OCI-LY3 (cell line): ENCODE measurements around the gene TMCC3.
"Not testable (repeated sequence)": the region's sequence is repeated elsewhere in the genome, so short reads cannot be mapped to it uniquely, and the experiment has no call there.

Experiments
- H2AFZ ChIP-seq: fragments of 200-600, 300-600 bp; shearing (Covaris generic); 2 replicates; pipeline ENCODE4 v1.6.0; 2014; ENCODE audit warnings: antibody characterized with exemption, low read depth, low read length
- H3K27ac ChIP-seq: fragments of 200-600, 300-600 bp; sonication (generic); 2 replicates; pipeline ENCODE4 v1.5.1; 2014; ENCODE audit warnings: mild to moderate bottlenecking, low read length, moderate library complexity, mixed read lengths
- H3K27me3 ChIP-seq: fragments of 200-600, 300-600 bp; sonication (generic); 2 replicates; pipeline ENCODE4 v1.6.1; 2014; ENCODE audit warnings: low read depth, low read length, mixed read lengths
- H3K36me3 ChIP-seq: fragments of 200-600, 300-600 bp; sonication (generic); replicated peaks from 2 replicates; pipeline ENCODE3; 2014; ENCODE audit warnings: low read depth, low read length, mixed read lengths
- H3K4me1 ChIP-seq: fragments of 300-600, 200-600 bp; sonication (generic); 2 replicates; pipeline ENCODE4 v1.6.1; 2014; ENCODE audit warnings: low read length, mixed read lengths
- H3K4me2 ChIP-seq: fragments of 200-600, 300-600 bp; sonication (generic); 2 replicates; pipeline ENCODE4 v1.6.1; 2014; ENCODE audit warnings: low read length, mixed read lengths
- H3K4me3 ChIP-seq: fragments of 300-600, 200-600 bp; sonication (generic); 2 replicates; pipeline ENCODE4 v1.5.1; 2014; ENCODE audit warnings: antibody characterized with exemption, mild to moderate bottlenecking, low read length, moderate library complexity
- H3K79me2 ChIP-seq: fragments of 300-600, 200-600 bp; shearing (Covaris generic); 2 replicates; pipeline ENCODE4 v1.6.1; 2014; ENCODE audit warnings: mild to moderate bottlenecking, low read length, mixed read lengths
- H3K9ac ChIP-seq: fragments of 300-600, 200-600 bp; shearing (Covaris generic); 2 replicates; pipeline ENCODE4 v1.6.0; 2014; ENCODE audit warnings: mild to moderate bottlenecking, low read length, moderate library complexity
- H3K9me3 ChIP-seq: fragments of 200-600, 300-600 bp; shearing (Covaris generic); 2 replicates; pipeline ENCODE4 v1.6.1; 2014; ENCODE audit warnings: low read length, mixed read lengths; ENCODE audit not compliant: insufficient read depth
- H4K20me1 ChIP-seq: fragments of 200-600, 300-600 bp; sonication (generic); 2 replicates; pipeline ENCODE4 v1.6.1; 2016; ENCODE audit warnings: low read length, mixed read lengths; ENCODE audit not compliant: insufficient read depth
- EZH2phosphoT487 ChIP-seq: fragments of 200-600 bp; shearing (Covaris generic); IDR thresholded peaks from 2 replicates; pipeline ENCODE4 v1.6.1; 2018; ENCODE audit warnings: antibody characterized with exemption, mixed run types, low read depth
- TF ChIP-seq, protein P1 (sequence below): fragments of 200-600, 300-600 bp; sonication (generic); IDR thresholded peaks from 2 replicates; pipeline ENCODE4 v1.5.1; 2014; ENCODE audit warnings: antibody characterized with exemption, low read length, low read depth

TMCC3 gene

DNA sequence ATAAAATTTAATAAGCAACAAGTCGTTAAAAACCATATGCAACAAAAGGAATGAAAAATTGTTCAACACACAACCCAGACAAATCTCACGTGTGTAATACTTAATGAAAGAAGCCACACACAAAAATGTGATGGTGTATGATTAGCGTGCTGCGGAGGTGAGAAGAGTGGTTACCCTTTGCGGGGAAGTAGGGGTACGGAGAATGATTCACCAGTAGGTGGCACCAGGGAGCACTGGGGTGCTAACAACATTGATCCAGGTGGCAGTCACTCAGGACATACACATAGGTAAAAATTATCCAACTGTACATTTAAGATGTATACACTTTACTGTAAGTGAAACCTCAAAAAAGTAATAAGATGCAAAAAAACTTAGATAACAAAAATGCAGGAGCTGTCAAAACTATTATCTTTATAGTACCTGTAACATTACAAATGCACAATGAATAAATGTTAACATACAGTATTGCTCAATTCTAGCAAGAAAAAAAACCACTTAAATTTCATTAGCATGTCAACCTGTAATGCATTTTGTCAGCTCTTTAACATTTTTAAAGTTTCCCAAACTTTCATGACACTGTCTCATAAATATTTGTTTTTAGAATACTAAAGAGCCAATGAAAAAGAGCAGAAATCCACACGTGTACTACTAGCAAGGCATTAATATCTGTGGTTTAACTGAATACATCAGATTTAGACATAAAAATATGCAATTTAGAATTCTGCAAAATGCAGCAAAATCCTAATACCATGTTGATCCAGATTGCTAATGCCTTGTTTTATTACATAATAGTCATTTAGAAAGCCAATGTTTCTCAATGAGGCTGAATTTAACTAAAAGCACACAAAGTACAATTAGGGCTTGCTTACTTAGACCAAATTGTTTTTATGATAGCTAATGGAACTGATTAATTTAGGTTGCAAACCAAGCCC is 46.7 kb downstream of the TMCC3 start:
- Histone ChIP-seq H3K4me1 (peaks cover 3% of the 10 kb centered on the region), H3K4me2 (peak overlapping the region; percentile 35; the same call in 1 of the 2 replicates), H3K9me3 (no peaks in the 10 kb centered on the region), H3K27me3 (no peaks in the 10 kb centered on the region), H4K20me1 (no peaks in the 10 kb centered on the region), H3K4me3 (no peak overlapping the region), H2AFZ (no peak overlapping the region), H3K79me2 (no peaks in the 10 kb centered on the region), H3K9ac (no peak overlapping the region), H3K27ac (no peak overlapping the region), H3K36me3 (no peaks in the 10 kb centered on the region)
- TF ChIP-seq EZH2phosphoT487 = no peak
- TF ChIP-seq, protein P1, sequence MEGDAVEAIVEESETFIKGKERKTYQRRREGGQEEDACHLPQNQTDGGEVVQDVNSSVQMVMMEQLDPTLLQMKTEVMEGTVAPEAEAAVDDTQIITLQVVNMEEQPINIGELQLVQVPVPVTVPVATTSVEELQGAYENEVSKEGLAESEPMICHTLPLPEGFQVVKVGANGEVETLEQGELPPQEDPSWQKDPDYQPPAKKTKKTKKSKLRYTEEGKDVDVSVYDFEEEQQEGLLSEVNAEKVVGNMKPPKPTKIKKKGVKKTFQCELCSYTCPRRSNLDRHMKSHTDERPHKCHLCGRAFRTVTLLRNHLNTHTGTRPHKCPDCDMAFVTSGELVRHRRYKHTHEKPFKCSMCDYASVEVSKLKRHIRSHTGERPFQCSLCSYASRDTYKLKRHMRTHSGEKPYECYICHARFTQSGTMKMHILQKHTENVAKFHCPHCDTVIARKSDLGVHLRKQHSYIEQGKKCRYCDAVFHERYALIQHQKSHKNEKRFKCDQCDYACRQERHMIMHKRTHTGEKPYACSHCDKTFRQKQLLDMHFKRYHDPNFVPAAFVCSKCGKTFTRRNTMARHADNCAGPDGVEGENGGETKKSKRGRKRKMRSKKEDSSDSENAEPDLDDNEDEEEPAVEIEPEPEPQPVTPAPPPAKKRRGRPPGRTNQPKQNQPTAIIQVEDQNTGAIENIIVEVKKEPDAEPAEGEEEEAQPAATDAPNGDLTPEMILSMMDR = peak; percentile 93

DNA sequence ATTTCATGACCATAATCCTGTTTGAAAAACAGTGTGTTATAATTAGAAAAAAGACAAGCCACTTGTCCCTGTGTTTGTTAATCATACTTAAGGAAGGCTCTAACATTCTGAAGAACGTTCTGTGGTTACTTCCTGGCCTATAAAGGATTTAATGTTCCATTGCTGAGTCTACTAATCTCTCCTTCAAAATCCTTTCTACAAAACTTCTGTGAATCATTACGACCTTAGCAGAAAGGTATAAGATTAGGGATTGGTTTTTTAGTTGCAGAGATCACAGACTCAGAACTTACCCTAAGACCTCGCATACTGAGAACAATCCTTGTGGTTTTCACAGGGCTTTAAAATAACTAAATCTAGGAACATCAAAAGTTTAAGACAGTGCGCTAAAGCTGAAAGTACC is 48.3 kb downstream of the TMCC3 start:
- H4K20me1 ChIP-seq = no peaks in the 10 kb centered on the region
- no peak overlapping the region for H3K27ac ChIP-seq
- H3K4me2 ChIP-seq = no peak overlapping the region
- no peaks in the 10 kb centered on the region for H3K9me3 ChIP-seq
- no peak overlapping the region for H2AFZ ChIP-seq
- peaks cover 3% of the 10 kb centered on the region for H3K4me1 ChIP-seq
- no peaks in the 10 kb centered on the region for H3K36me3 ChIP-seq
- H3K9ac ChIP-seq = no peak overlapping the region
- no peaks in the 10 kb centered on the region for H3K27me3 ChIP-seq
- H3K79me2 ChIP-seq = no peaks in the 10 kb centered on the region
- no peak overlapping the region for H3K4me3 ChIP-seq
- no peak for TF ChIP-seq EZH2phosphoT487
- TF ChIP-seq, protein P1 = no peak

DNA sequence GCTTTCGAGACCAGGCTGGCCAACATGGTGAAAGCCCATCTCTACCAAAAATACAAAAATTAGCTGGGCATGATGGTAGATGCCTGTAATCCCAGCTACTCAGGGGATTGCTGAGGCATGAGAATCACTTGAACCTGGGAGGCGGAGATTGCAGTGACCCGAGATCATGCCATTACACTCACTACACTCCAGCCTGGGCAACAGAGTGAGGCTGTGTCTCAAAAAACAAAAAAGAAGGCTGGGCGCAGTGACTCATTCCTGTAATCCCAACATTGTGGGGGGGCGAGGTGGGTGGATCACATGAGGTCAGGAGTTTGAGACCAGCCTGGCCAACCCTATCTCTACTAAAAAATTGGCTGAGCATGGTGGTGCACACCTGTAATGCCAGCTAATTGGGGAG is 49.0 kb downstream of the TMCC3 start:
- H3K4me3 ChIP-seq, H3K4me2 ChIP-seq, H3K9ac ChIP-seq, H3K36me3 ChIP-seq, H3K9me3 ChIP-seq, H3K27me3 ChIP-seq, H3K27ac ChIP-seq, H4K20me1 ChIP-seq, H2AFZ ChIP-seq, H3K79me2 ChIP-seq, H3K4me1 ChIP-seq: not testable (repeated sequence)

DNA sequence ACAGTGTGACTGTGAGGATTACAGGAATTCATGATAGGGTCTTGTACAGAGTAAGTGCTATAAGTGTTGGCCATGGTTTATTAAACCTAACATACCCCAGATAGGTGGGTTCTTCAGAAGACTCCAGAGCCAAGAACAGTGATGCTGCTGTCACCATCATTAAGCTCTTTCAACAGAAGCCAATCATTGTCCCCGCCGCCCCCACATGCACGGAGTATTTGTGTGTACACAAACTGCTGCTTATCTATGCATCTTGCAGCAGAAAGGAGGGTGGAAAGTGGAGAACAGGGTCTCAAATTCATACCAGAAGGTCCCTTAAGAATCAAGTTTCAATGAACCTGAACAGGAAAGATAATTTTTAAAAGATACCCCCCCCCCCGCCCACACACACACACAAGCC is 51.2 kb downstream of the TMCC3 start:
- H3K4me2 ChIP-seq = no peak overlapping the region
- H3K4me3 ChIP-seq = no peak overlapping the region
- no peak for TF ChIP-seq EZH2phosphoT487
- TF ChIP-seq, protein P1 = no peak
- no peaks in the 10 kb centered on the region for H3K9me3 ChIP-seq
- H4K20me1 ChIP-seq = no peaks in the 10 kb centered on the region
- no peak overlapping the region for H2AFZ ChIP-seq
- H3K79me2 ChIP-seq = no peaks in the 10 kb centered on the region
- no peak overlapping the region for H3K27ac ChIP-seq
- H3K4me1 ChIP-seq = peaks cover 3% of the 10 kb centered on the region
- H3K9ac ChIP-seq = no peak overlapping the region
- no peaks in the 10 kb centered on the region for H3K36me3 ChIP-seq
- no peaks in the 10 kb centered on the region for H3K27me3 ChIP-seq
